PC-3 (cell line): ENCODE data around the gene SMNDC1.

Experiments
- EZH2 ChIP-seq: fragments of 300-600 bp; sonication (generic); IDR thresholded peaks from one replicate; pipeline ENCODE4 v1.6.1; 2017; ENCODE audit warnings: antibody characterized with exemption, mild to moderate bottlenecking, low read length; ENCODE audit not compliant: unreplicated experiment
- TF ChIP-seq, protein P1 (sequence below): fragments of 300-600 bp; sonication (generic); conservative IDR thresholded peaks from 2 replicates; pipeline ENCODE4 v1.5.1; 2017; ENCODE audit warnings: antibody characterized with exemption, low read depth, mild to moderate bottlenecking, low read length

GRCh38 chr10:110348336-110348735 lies 43.6 kb upstream of the SMNDC1 start:
- TF ChIP-seq, protein P1, sequence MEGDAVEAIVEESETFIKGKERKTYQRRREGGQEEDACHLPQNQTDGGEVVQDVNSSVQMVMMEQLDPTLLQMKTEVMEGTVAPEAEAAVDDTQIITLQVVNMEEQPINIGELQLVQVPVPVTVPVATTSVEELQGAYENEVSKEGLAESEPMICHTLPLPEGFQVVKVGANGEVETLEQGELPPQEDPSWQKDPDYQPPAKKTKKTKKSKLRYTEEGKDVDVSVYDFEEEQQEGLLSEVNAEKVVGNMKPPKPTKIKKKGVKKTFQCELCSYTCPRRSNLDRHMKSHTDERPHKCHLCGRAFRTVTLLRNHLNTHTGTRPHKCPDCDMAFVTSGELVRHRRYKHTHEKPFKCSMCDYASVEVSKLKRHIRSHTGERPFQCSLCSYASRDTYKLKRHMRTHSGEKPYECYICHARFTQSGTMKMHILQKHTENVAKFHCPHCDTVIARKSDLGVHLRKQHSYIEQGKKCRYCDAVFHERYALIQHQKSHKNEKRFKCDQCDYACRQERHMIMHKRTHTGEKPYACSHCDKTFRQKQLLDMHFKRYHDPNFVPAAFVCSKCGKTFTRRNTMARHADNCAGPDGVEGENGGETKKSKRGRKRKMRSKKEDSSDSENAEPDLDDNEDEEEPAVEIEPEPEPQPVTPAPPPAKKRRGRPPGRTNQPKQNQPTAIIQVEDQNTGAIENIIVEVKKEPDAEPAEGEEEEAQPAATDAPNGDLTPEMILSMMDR: no peak
- TF ChIP-seq EZH2: no peak
